Brain microvascular endothelial cell (primary cell): Measurements from ENCODE around the gene UBE2G1.

Experiments
- DNase-seq: peaks from one replicate; pipeline ENCODE4 v3.0.0-alpha.2; 2020
- H3K27ac ChIP-seq: fragments of 250-450 bp; sonication (Bioruptor Pico); 2 replicates; pipeline ENCODE4 v1.5.1; 2020; ENCODE audit warnings: mild to moderate bottlenecking, moderate library complexity
- H3K27me3 ChIP-seq: fragments of 250-450 bp; sonication (Bioruptor Pico); replicated peaks from 2 replicates; pipeline ENCODE4 v1.5.1; 2020; ENCODE audit warnings: mild to moderate bottlenecking
- H3K36me3 ChIP-seq: fragments of 250-450 bp; sonication (Bioruptor Pico); replicated peaks from 2 replicates; pipeline ENCODE4 v1.5.1; 2020; ENCODE audit warnings: mild to moderate bottlenecking
- H3K4me3 ChIP-seq: 2 replicates; pipeline ENCODE4 v1.5.1; 2011; ENCODE audit warnings: low read depth, mild to moderate bottlenecking, control low read depth, low read length, moderate library complexity
- CTCF ChIP-seq: IDR thresholded peaks from 2 replicates; pipeline ENCODE4 v1.5.1; 2011; ENCODE audit warnings: low read depth, mild to moderate bottlenecking, moderate library complexity, low read length, control low read depth, inconsistent platforms; ENCODE audit errors: missing control alignments
- in situ Hi-C: cut with HindIII; loops from 2 replicates; pipeline ENCODE4 v1.10.0; 2017; ENCODE audit warnings: low sequenced_read_pairs, low pct_ligation_motif_present

UBE2G1 gene

GRCh38 chr17:4266550-4266949 lies 99.9 kb downstream of the UBE2G1 start:
- Histone ChIP-seq H3K36me3 (peaks cover 13% of the 10 kb centered on the region), H3K4me3 (no peak overlapping the region), H3K27ac (no peak overlapping the region), H3K27me3 (no peaks in the 10 kb centered on the region)
- DNase-seq, result no peak
- in situ Hi-C loops, result no loop called here
- no peak for TF ChIP-seq CTCF

GRCh38 chr17:4263282-4264215 lies 102.9 kb downstream of the UBE2G1 start, which contains the start of gene ANKFY1:
TSS of gene ANKFY1 (minus strand) at chr17:4263979. CDS start at chr17:4263941, 38 bp downstream.
- in situ Hi-C loops, result no loop called here
- Histone ChIP-seq H3K27ac (peak within 1 kb of the TSS; percentile 87), H3K4me3 (peak within 1 kb of the TSS; percentile 95), H3K36me3 (peaks cover 5% of the 10 kb centered on the region), H3K27me3 (no peaks in the 10 kb centered on the region)
- peak; percentile 92 for DNase-seq
- peak; percentile 22 for TF ChIP-seq CTCF

- Histone ChIP-seq H3K27me3 (no peaks in the 10 kb centered on the region), H3K36me3 (peaks cover 3% of the 10 kb centered on the region), H3K4me3 (peak overlapping the region; percentile 95), H3K27ac (peak overlapping the region; percentile 87)
- DNase-seq, result no peak
- no peak for TF ChIP-seq CTCF
- in situ Hi-C loops, result no loop called here
These were observed 103.8 kb downstream of the UBE2G1 start for GRCh38 chr17:4262703-4263102.

- TF ChIP-seq CTCF, result no peak
- no peak for DNase-seq
- H3K36me3 ChIP-seq, result peaks cover 3% of the 10 kb centered on the region
These were observed 105.0 kb downstream of the UBE2G1 start for GRCh38 chr17:4261452-4261851.

GRCh38 chr17:4258867-4259266 lies 107.6 kb downstream of the UBE2G1 start:
- DNase-seq, result no peak
- Histone ChIP-seq H3K27ac (no peak overlapping the region), H3K4me3 (no peak overlapping the region), H3K27me3 (no peaks in the 10 kb centered on the region), H3K36me3 (peaks cover 3% of the 10 kb centered on the region)
- in situ Hi-C loops, result no loop called here
- TF ChIP-seq CTCF, result no peak

More at GRCh38 chr17:4261452-4261851, 105.0 kb downstream of the UBE2G1 start:
- in situ Hi-C loops, result no loop called here
- no peaks in the 10 kb centered on the region for H3K27me3 ChIP-seq
- no peak overlapping the region for H3K4me3 ChIP-seq
- H3K27ac ChIP-seq, result no peak overlapping the region
